Upper lobe of left lung (tissue), 4 donors: ENCODE results near the gene FMNL2.

Experiments used
- CTCF ChIP-seq, 6 experiments: fragments of 450-650 bp in 4 of 6; fragments of 200-600 bp in 2 of 6; sonication (generic) in 2 of 6; IDR thresholded peaks; one replicate each; pipeline ENCODE4 v1.5.1; 2016 to 2019; ENCODE audit warnings: antibody characterized with exemption in 6 of 6
- POLR2A ChIP-seq, 4 donors: fragments of 450-650 bp; IDR thresholded peaks; one replicate each; pipeline ENCODE4 v1.5.1; 2016 to 2017; ENCODE audit warnings: antibody characterized with exemption in 4 of 4, mild to moderate bottlenecking in 2 of 4
- POLR2AphosphoS5 ChIP-seq, 2 donors: sonication (generic); formaldehyde crosslinking; IDR thresholded peaks; one replicate each; pipeline ENCODE4 v1.5.1; 2017; ENCODE audit warnings: antibody characterized with exemption in 2 of 2

GRCh38 chr2:152454960-152455359, 120.0 kb downstream of the FMNL2 start:
- TF ChIP-seq POLR2A (IDR thresholded peaks at IDR 0.05) (no peak), CTCF (IDR thresholded peaks at IDR 0.05) (no peak), POLR2AphosphoS5 (IDR thresholded peaks at IDR 0.05) (no peak)
